PC-3 (cell line): ENCODE results near the gene TRMT2A. TPM values are rescaled to one million over a fixed set of nuclear protein-coding genes. Genes with fewer than 3 reads are reported as not detected.

Experiments
- ATAC-seq: fragments of 200-7000 bp; cut with Tn5 transposase; 2 replicates; pipeline ENCODE4 v1.9.1; 2020; ENCODE audit warnings: mild to moderate bottlenecking, moderate library complexity
- BruUV-seq: library from RNA; stranded (reverse); fragments of 400-500 nt; replicated peaks from 2 replicates; lab custom pipeline; 2021; lab: Mats Ljungman, UMichigan
- CTCF ChIA-PET: fragments of 300-600 bp; sonication (Branson Sonifier 250); formaldehyde crosslinking; loops from one replicate; lab custom pipeline; 2022; ENCODE audit warnings: antibody characterized with exemption; lab: Charles Lee
- POLR2A ChIA-PET: fragments of 300-600 bp; sonication (Branson Sonifier 250); formaldehyde crosslinking; loops from one replicate; lab custom pipeline; 2022; ENCODE audit warnings: antibody characterized with exemption; ENCODE audit not compliant: unreplicated experiment; lab: Charles Lee
- DNase-seq: peaks from one replicate; pipeline ENCODE4 v3.0.0-alpha.2; 2015
- H2AFZ ChIP-seq: fragments of 300-600 bp; sonication (generic); 2 replicates; pipeline ENCODE4 v1.6.0; 2016; ENCODE audit warnings: antibody characterized with exemption, low read length
- H3F3A ChIP-seq: fragments of 300-600 bp; sonication (generic); one replicate; pipeline ENCODE4 v1.6.0; 2017; ENCODE audit warnings: antibody characterized with exemption, low read length, control low read depth, mild to moderate bottlenecking; ENCODE audit not compliant: unreplicated experiment
- H3K27ac ChIP-seq: fragments of 300-600 bp; sonication (generic); 2 replicates; pipeline ENCODE4 v1.5.1; 2016; ENCODE audit warnings: mild to moderate bottlenecking, low read length
- H3K27me3 ChIP-seq: fragments of 300-600 bp; sonication (generic); 2 replicates; pipeline ENCODE4 v1.6.1; 2016; ENCODE audit warnings: low read length, mixed read lengths
- H3K36me3 ChIP-seq: fragments of 300-600 bp; sonication (generic); 2 replicates; pipeline ENCODE4 v1.6.1; 2016; ENCODE audit warnings: low read depth, mixed run types, low read length, mixed read lengths
- H3K4me1 ChIP-seq: fragments of 300-600 bp; sonication (generic); 2 replicates; pipeline ENCODE4 v1.5.1; 2016; ENCODE audit warnings: low read length; ENCODE audit not compliant: insufficient read depth
- H3K4me2 ChIP-seq: fragments of 300-600 bp; sonication (generic); 2 replicates; pipeline ENCODE4 v1.6.0; 2016; ENCODE audit warnings: low read length
- H3K4me3 ChIP-seq: fragments of 300-600 bp; sonication (generic); 2 replicates; pipeline ENCODE4 v1.5.1; 2016; ENCODE audit warnings: mild to moderate bottlenecking, low read length, mixed read lengths
- H3K79me2 ChIP-seq: fragments of 300-600 bp; sonication (generic); 2 replicates; pipeline ENCODE4 v1.6.1; 2017; ENCODE audit warnings: low read length, mixed read lengths
- H3K9ac ChIP-seq: fragments of 300-600 bp; sonication (generic); 2 replicates; pipeline ENCODE4 v1.6.0; 2016; ENCODE audit warnings: mild to moderate bottlenecking, low read length
- H3K9me2 ChIP-seq: fragments of 300-600 bp; sonication (generic); replicated peaks from 2 replicates; pipeline ENCODE4 v1.6.1; 2016; ENCODE audit warnings: mixed run types, low read length, mixed read lengths
- H3K9me3 ChIP-seq: fragments of 300-600 bp; sonication (generic); 2 replicates; pipeline ENCODE4 v1.6.1; 2016; ENCODE audit warnings: low read length, mixed read lengths
- H4K20me1 ChIP-seq: fragments of 300-600 bp; sonication (generic); 2 replicates; pipeline ENCODE4 v1.6.1; 2016; ENCODE audit warnings: low read length, mixed read lengths
- EZH2 ChIP-seq: fragments of 300-600 bp; sonication (generic); IDR thresholded peaks from one replicate; pipeline ENCODE4 v1.6.1; 2017; ENCODE audit warnings: antibody characterized with exemption, mild to moderate bottlenecking, low read length; ENCODE audit not compliant: unreplicated experiment
- EZH2phosphoT487 ChIP-seq: fragments of 300-600 bp; sonication (generic); IDR thresholded peaks from 2 replicates; pipeline ENCODE4 v1.6.1; 2018; ENCODE audit warnings: mild to moderate bottlenecking, antibody characterized with exemption, low read length, borderline replicate concordance
- intact Hi-C: fragments of 100-400 bp; cut with micrococcal nuclease; formaldehyde crosslinking; loops from 2 replicates; pipeline ENCODE4 v1.9.0; 2023
- total RNA-seq: library from RNA; depleted of rRNA; stranded (reverse); fragments of >200 nt; gene quantifications from 2 replicates; pipeline ENCODE4 v1.2.3, GENCODE V29; 2014
- TF ChIP-seq, protein P1 (sequence below): fragments of 300-600 bp; sonication (generic); conservative IDR thresholded peaks from 2 replicates; pipeline ENCODE4 v1.5.1; 2017; ENCODE audit warnings: antibody characterized with exemption, low read depth, mild to moderate bottlenecking, low read length

The TRMT2A gene
- total RNA-seq, 1 experiment from 2014 or later = 62.1 TPM

GRCh38 chr22:20145206-20145831 lies 28.3 kb upstream of the TRMT2A start:
- ATAC-seq = no peak
- no peak overlapping the region for H3K4me2 ChIP-seq
- no peak for TF ChIP-seq EZH2
- TF ChIP-seq, protein P1, sequence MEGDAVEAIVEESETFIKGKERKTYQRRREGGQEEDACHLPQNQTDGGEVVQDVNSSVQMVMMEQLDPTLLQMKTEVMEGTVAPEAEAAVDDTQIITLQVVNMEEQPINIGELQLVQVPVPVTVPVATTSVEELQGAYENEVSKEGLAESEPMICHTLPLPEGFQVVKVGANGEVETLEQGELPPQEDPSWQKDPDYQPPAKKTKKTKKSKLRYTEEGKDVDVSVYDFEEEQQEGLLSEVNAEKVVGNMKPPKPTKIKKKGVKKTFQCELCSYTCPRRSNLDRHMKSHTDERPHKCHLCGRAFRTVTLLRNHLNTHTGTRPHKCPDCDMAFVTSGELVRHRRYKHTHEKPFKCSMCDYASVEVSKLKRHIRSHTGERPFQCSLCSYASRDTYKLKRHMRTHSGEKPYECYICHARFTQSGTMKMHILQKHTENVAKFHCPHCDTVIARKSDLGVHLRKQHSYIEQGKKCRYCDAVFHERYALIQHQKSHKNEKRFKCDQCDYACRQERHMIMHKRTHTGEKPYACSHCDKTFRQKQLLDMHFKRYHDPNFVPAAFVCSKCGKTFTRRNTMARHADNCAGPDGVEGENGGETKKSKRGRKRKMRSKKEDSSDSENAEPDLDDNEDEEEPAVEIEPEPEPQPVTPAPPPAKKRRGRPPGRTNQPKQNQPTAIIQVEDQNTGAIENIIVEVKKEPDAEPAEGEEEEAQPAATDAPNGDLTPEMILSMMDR = no peak
- no peak for TF ChIP-seq EZH2phosphoT487
- ChIA-PET POLR2A (no interaction called here), CTCF (no interaction called here)
- H3K9me2 ChIP-seq = no peaks in the 10 kb centered on the region
- no peaks in the 10 kb centered on the region for H3K36me3 ChIP-seq
- no peaks in the 10 kb centered on the region for H3F3A ChIP-seq
- H3K27ac ChIP-seq = no peak overlapping the region
- H3K9ac ChIP-seq = no peak overlapping the region
- H2AFZ ChIP-seq = no peak overlapping the region
- H4K20me1 ChIP-seq = no peaks in the 10 kb centered on the region
- no peaks in the 10 kb centered on the region for H3K79me2 ChIP-seq
- no peaks in the 10 kb centered on the region for H3K27me3 ChIP-seq
- DNase-seq = no peak
- no peak overlapping the region for H3K4me3 ChIP-seq
- H3K9me3 ChIP-seq = no peaks in the 10 kb centered on the region
- TSS peak; percentile 35 for BruUV-seq
- H3K4me1 ChIP-seq = no peaks in the 10 kb centered on the region
- intact Hi-C loops = no loop called here

- H3K27me3 ChIP-seq = no peaks in the 10 kb centered on the region
- TF ChIP-seq EZH2phosphoT487 (no peak), EZH2 (no peak)
- TF ChIP-seq, protein P1 = no peak
- no peak overlapping the region for H3K27ac ChIP-seq
- no peaks in the 10 kb centered on the region for H3K9me2 ChIP-seq
- no peaks in the 10 kb centered on the region for H3F3A ChIP-seq
- no peak for DNase-seq
- ChIA-PET POLR2A (no interaction called here), CTCF (no interaction called here)
- no peak overlapping the region for H3K9ac ChIP-seq
- H3K4me3 ChIP-seq = no peak overlapping the region
- H3K9me3 ChIP-seq = no peaks in the 10 kb centered on the region
- H4K20me1 ChIP-seq = no peaks in the 10 kb centered on the region
- no peaks in the 10 kb centered on the region for H3K79me2 ChIP-seq
- intact Hi-C loops = no loop called here
- no peak for ATAC-seq
- no peaks in the 10 kb centered on the region for H3K4me1 ChIP-seq
- no TSS peak for BruUV-seq
- H2AFZ ChIP-seq = no peak overlapping the region
- H3K4me2 ChIP-seq = no peak overlapping the region
- no peaks in the 10 kb centered on the region for H3K36me3 ChIP-seq
These were observed 27.0 kb upstream of the TRMT2A start for GRCh38 chr22:20143883-20144665.
